C4-2B (cell line): ENCODE measurements around the gene KPNA1.

ENCODE experiments used
- CTCF ChIP-seq: fragments of 450-650 bp; conservative IDR thresholded peaks from 2 replicates; pipeline ENCODE4 v1.5.1; 2017; ENCODE audit warnings: mild to moderate bottlenecking
- ZFX ChIP-seq: fragments of 450-650 bp; IDR thresholded peaks from 2 replicates; pipeline ENCODE4 v1.6.1; 2017

GRCh38 chr3:122502941-122503340 lies 11.8 kb downstream of the KPNA1 start:
- TF ChIP-seq CTCF (no peak), ZFX (no peak)
